NCI-H2081 (cell line): ENCODE data around the gene CACNA1B.
"Not testable (repeated sequence)": the region's sequence is repeated elsewhere in the genome, so short reads cannot be mapped to it uniquely, and the experiment has no call there.

Experiments used
- DNase-seq, 2 experiments: peaks; one replicate each; lab custom pipeline; 2025; lab: John Stamatoyannopoulos, UW

CACNA1B gene

DNA sequence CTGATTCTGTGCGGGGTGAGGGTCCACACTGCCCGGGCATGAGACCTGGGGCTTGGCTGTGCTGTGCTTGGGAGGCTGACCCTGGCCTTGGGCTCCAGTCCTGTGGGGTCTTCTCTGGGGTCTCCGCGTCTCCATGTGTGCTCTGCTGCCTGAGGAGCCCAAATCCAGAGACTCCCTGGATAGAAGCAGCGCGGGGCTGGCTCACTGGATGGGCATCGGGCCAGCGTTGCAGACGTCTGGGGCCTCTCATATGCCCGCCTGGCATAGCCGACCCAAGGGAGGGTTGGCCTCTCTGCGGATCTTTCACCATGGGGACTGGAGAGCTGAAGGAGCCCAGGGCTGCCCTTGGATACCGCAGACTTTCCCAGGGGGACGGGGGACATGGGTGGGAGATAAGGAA, 12.4 kb downstream of the CACNA1B start:
- not testable (repeated sequence) for DNase-seq

DNA sequence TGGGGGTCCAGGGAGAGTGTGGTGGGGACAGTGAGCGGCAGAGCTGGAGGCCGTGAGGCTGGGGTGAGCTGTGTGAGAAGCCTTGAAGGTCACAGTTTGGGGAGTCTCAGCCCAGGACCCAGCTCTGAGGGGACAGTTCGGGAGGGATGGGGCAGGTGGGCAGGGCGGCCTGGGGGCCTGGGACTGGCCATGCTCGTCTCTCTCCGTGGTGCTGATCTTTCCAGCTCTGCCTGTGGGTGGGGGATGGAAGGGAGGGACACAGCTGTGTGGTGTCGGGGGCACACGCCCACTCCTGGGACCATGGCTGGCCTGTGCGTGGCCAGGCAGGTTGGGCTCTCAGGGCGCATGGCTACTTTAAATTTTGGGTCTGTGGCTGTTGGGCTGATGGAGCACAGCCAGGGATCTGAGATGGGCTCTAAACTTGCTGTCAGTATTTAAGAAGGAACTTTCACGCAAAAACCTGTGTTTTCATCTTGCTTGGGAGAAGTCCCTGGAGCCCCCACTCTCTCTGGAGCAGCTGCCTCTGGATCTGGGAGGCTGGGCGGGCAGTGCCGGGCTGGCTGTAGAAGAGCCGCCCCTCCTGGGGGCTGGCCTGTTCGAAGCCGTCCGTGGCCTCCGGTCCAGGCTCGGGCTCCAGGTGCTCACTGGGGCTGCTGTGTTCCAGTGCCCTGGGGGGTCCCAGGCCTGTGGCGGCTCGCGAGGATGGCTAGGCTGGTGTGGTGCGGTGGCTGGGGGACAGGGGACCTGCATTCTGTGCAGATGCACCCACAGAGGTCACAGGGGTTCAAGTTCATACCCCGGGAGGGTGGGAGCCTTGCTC, 13.4 kb downstream of the CACNA1B start:
- DNase-seq = not testable (repeated sequence)

DNA sequence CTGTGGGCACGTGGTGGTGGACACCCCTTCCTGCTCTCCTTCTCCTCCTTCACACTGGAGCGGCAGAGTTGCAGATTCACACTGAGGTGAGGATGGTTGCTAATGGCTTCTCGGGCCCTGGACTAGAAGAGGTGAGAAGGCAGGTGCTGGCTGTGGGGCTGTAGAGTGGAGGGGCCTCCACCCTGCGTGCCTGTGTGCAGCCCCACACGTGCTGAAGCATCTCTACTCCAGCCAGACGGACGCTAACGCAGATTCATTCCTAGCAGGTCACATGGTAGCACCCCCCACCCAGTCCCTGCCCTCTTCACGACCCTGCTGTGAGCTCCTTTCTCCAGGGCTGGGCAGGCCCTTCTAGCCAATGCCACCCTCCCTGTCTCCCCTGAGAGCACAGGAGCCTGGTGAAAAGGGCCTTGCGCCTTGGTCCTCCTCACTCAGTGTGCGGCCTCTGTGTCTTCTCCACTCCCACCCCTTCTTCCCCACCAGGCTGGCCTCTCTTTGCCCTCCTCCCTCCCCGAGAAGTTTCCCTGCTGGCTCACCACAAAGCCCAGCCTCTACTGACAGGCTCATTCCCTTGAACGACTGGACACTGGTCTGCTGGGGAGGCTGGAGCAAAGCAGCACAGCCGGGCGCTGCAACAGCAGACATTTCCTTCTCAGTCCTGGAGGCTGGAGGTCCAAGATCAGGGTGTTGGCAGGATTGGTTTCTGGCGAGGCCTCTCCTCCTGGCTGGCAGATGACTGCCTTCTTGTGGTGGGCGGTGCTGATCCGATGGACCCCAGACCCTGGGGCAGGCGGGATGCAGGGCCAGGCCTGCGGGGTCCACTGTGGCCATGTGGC, 14.2 kb downstream of the CACNA1B start:
- DNase-seq = no peak

DNA sequence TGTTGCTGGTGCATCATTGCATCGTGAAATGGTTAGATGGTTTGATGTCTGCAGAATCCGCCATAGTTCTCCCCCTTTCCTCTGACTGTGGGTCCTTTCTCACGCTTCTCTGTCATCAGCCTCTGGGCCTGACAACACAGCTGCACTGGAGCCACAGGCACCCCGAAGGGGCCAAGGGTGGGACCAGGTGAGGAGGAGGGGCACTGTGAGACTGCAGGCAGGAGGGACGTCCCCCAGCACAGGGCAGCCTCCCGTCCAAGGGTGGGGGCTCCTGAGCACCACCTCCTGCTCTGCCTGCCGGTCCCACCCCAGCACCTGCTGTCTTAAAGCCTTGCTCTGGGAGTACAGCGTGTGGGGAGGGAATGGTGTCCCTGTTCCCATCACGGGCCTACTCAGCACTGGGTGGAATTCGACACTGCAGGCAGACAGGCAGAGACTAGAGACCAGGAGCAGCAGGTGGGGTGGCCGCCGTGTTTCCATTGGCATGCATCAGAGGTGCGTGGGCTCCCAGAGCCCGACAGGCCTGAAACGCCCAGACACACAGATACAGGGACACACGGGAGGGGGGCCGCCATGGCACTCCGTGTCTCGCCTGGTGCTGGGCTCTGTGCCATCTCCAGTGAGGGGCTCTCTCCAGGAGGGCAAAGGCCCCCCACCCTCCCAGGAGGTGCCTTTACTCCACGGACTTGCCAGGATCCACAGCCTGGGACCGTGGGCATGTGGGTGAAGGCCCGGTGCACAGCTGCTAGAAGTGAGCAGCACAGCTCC, 15.0 kb downstream of the CACNA1B start:
- DNase-seq = no peak

DNA sequence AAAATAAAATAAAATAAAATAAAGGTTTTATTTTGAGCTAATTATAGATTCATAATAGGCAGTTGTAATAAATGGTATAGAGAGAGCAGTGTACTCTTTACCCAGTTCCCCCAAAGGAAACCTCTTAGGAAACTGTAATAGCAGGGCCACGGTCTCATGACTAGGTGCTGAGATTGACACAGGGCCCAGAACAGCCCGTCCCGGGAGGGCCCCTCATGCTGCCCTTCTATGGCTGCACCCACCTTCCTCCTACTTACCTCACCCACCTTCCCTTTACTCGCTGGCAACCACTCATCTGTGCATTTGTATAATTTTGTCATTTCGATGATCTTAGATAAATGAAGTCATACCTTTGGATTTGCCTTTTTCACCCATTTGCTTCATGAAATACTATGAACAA, 16.1 kb downstream of the CACNA1B start:
- DNase-seq = no peak

DNA sequence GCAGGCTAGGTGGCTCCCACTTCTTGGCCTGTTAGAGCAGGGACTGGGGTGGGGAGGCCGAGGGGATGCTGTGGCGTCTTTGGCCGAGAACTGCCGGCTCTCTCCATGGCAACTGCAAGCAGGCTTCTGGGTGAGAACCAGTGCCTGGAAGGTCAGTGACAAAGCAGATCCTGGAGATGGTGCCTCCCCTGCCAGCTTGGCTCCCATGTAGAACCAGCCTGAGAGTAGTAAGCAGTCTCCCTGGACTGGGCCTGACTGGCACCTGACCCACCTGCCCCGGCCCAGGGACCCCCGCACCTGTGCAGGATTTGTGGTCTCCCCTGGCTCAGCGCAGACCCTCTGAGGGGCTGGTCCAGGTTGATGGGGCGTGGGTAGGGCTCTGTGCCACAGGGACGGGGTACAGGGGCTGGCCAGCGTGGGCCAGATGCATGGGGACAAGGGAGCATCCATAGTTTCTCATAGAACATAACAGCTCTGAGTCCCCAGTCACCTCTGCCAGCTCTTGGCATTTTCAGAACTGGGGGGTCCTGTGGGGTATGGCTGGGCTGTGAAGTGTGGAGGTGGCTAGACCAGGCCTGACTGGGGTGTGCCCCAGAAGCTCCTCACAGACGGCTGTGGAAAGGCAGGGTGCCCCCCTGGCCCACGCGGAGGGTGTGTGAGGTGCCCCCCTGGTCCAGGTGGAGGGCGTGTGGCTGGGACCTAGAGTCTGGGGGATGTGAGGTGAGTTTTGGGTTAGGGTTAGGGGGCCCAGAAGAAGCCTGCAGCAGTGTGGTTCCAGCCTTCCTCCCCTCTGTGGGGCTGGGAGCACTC, 22.2 kb downstream of the CACNA1B start:
- DNase-seq = no peak

DNA sequence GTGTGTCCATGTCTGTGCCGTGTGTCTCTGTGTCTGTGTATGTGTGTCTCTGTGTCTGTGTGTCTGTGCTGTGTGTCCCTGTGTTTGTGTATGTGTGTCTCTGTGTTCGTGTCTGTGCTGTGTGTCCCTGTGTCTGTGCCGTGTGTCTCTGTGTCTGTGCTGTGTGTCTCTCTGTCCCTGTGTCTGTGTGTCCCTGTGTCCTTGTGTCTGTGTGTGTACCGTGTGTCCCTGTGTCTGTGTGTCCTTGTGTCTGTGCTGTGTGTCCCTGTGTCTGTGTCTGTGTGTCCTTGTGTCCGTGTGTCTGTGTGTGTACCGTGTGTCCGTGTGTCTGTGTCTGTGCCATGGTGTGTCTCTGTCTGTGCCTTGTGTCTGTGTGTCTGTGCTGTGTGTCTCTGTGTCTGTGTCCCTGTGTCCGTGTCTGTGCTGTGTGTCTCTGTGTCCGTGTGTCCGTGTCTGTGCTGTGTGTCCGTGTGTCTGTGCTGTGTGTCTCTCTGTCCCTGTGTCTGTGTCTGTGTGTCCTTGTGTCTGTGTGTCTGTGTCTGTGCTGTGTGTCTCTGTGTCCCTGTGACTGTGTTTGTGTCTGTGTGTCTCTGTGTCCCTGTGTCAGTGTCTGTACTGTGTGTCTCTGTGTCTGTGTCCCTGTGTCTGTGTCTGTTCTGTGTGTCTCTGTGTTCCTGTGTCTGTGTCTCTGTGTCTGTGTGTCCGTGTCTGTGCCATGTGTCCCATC, 23.2 kb downstream of the CACNA1B start:
- no peak for DNase-seq

DNA sequence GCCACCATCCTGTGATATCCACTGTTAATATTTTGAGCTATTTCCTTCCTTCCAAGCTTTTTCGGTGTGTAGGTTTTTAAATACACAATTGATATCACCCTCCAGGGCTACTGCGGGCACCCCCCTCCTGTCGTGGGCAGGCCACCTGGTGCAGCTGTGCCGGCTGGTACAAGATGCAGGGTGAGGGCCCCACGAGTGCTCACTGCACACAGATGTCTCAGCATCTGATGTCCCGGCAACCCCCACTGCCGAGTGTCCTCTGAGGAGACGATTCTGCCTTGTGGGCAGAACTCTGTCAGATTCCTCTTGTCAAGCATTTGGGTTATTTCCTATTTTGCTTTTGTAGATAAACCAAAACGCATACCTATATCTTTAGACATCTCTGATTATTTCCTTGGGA, 25.1 kb downstream of the CACNA1B start:
- DNase-seq = no peak

DNA sequence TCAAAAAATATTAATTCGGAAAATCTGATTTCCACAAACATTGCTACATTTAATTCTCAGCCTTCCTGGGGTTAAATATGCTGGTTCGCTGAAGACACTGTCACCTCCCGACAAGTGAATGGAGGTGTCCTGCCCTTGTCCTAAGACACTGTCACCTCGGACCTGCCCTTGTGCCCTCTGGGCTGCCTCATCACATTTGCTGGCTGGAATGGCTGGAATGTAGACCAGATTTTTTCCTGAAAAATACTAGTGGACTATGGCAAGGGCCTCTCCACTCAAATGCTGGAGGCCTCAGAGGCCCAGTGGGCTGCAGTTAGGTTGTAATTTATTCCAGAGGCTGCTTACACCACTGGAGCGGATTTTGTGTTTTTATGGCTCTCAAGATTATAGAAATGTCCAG, 28.2 kb downstream of the CACNA1B start:
- DNase-seq = no peak

DNA sequence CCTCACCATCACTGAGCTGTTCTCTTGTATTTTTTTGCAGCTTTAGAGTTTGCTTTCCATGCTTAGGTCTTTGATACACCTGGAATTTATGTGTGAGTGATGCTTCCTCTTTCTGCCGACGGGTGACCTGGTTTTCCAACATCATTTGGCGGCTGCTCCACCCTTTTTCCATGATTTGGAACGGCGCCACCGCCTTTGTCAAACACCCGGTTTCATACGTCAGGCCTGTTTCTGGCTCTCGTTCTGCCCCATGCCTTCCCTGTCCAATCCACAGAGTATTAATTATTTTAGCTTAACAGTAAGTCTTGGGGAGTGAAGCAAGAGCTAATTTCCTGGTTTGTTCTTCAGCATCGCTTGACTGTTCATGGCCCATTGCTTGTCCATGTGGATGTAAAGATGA, 30.2 kb downstream of the CACNA1B start:
- no peak for DNase-seq

DNA sequence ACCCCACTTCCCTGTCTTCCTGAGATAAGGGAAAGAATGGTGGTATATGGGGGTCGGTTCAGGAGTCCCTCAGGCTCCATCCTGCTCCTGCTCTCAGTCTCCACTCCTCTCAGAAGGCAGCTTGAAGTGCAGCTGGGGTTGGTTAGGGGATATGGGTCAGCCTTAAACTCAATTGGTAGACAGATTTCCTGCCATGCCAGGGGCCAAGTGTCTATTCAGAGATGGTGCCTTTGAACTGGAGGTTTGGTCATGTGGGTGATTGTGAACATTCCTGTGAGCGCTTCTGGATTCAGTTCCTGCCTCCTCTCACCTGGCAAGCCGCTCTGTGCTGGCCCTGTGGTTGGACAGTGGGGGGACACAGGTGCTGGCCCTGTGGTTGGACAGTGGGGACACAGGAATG, 35.1 kb downstream of the CACNA1B start:
- no peak for DNase-seq

DNA sequence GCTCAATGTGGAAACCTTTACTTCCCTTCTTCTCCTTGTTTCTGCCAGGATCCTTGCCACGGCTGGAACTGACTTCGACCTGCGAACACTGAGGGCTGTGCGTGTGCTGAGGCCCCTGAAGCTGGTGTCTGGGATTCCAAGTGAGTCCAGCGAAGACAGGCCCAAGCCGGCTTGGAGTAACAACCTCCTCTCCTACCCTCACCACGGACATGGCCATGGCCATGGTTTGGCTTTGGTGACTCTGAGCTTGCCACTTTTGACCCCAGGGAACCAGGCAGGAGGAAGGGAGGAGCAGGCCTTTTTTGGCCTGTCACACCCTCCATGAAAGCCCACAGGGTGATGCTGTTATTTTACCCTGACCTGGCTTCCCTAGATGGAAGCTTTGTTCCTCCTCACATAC, 35.5 kb downstream of the CACNA1B start:
- DNase-seq = no peak

DNA sequence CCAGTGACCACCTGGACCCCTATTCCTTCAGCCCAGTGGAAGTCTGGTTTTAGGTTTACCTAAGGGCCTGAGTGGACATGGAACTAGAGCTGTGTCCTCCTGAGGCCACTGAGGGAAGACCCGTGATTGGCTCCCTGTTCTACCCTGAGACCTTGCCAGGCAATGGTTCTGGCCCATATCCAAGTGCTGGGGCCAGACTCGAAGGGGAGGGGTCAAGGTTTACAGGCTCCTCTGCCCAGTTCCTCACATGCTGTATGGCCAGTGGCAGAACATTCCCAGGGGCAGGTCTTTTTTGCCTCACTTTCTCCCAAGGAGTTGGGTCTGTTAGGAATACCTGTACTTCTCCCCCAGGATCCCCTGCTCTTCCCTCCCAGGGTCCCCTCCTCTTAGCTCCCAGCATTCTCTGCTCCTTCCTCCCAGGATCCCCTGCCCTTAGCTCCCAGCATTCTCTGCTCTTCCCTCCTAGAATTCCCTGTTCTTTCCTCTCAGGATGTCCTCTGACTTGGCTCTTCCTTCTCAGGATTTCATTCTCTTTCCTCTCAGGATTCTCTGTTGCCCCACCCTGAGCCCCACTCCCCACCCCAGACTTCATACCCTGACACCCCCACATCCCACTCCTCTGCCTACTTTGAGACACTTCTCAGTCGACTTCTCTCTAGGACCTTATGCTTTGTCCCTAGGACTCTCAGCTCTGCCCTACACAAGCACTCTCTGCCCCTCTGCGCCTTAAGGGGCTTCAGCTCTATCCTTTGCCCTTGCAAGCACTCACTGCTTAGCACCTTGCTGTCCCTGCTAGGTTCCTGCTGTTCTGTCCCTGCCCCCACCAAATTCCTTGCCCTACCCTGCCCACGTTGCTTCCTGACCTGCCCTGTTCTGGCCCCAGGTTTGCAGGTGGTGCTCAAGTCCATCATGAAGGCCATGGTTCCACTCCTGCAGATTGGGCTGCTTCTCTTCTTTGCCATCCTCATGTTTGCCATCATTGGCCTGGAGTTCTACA, 36.5 kb downstream of the CACNA1B start:
- DNase-seq = no peak

DNA sequence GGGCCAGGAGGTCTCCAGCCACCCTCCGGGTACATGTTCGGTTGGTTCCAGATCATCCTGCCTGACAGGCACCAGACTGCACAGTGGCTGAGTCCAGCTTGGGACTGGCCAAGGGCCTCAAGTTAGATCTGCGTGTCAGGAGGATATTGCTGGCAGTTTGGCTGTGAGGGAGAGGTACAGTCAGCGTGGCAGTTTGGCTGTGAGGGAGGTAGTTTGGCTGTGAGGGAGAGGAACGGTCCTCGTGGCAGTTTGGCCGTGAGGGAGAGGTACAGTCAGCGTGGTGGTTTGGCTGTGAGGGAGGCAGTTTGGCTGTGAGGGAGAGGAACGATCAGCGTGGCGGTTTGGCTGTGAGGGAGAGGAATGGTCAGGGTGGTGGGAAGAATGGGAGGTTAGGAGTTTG, 39.0 kb downstream of the CACNA1B start:
- DNase-seq = no peak

DNA sequence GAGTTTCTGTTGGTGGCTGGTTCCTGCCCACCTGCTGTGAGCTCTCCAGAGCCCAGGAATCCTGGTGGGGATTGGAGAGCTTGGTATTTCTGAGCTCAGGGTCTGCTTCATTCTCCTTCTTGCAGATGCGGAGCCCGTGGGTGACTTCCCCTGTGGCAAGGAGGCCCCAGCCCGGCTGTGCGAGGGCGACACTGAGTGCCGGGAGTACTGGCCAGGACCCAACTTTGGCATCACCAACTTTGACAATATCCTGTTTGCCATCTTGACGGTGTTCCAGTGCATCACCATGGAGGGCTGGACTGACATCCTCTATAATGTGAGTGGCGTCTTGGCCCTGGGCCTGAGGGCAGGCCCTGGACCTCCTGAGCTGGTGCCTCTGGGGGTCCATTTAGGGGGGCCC, 39.5 kb downstream of the CACNA1B start:
- DNase-seq = no peak

DNA sequence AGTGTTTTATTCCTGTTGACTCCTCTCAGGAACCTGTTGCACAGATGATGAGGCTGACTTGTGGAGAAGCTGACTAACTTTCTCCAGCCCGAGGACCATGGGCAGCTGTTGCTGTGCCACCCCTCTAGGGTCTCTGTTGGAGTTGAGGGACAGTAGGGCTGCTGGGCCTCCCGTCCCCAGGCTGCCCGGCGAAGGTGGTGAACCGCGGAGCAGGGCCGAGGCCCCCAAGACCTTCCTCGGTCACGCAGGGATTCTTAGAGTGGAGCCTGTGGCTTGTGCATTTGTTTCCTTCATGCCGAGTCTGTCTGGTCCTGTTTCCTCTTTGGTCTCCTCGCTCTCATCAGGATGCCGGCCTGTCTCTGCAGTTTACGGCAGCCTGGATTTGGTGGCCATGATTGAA, 40.2 kb downstream of the CACNA1B start:
- no peak for DNase-seq

DNA sequence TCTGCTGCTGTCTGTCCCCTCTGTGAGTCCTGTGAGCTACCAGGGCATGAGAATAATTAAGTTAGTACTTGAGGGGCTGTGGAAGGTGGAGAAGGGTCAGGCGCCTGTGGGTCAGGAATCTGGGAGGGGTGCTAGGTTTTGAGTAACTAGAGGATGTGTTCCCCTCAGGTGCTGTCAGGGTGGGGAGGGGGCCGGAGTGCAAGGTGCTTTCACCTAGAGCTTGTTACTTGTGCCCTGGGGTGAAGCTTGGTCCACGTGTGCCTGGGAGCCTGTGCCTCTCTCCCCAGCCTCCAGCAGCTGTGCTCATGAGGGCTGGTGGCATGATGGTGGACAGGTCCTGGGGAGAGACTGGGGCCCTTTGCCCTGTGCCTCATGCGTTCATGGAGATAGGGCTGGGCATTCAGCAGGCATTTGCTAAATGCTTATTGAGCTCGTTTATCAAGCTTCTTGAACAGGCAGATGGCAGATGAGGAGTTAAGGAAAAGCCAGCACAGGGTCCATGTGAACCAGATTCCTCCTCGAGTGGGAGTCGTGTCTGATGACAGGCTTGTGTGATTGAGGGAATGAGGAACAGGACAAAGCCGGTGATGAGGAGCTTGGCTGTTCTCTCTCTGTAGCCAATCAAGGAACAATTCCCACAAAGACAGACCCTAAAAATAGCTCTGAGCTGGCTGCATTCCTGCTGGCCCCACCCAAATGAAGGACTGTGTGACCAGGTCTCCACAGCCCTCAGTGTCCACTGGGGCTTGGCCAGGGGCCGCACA, 40.9 kb downstream of the CACNA1B start:
- DNase-seq = no peak

DNA sequence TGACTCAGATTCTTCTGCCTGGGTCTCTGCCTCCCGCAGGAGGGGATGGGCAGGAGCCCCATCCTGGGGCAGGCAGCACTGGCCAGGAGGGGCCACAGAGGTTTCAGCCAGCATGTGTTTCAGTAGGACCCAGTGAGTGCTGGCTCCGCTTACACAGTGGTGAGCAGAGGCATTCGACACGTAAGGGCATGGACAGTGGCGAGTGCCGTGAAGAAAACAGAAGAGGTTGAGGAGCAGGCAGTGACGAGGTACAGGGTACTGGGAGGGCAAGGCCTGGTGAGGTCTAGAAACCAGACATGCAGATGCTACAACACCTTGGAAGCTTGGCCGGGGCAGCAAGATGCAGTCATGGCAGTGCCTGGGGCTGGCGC, 41.5 kb downstream of the CACNA1B start:
- DNase-seq = no peak

DNA sequence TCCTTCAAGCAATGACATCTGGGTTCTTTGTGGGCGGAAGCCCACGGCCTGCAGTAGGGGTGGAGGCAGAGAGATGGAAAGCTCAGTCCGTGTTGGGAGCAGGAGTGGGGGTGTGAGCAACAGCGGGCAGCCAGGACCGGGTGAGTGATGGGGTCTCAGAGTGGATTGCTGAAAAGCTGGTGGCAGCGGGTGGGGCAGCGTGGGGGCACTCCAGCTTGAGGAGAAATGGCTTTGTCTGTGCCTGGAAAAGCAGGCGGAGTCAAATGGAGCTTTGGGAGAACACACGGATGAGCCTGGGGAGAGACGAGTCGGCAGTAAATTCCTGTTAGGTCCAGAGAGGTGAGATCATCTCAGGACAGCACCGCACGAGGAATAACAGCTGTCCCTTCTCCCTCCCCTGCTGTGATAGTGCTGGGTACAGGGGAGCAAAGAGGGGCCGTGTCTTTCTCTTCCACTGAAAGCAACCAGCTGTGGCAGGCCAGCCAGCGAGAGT, 42.1 kb downstream of the CACNA1B start:
- no peak for DNase-seq
